NCI-H146 treated with DMSO at 0.1 percent for 48 hours (cell line): ENCODE measurements around the gene GABRB1.

Experiments
- DNase-seq: peaks from one replicate; lab custom pipeline; 2025; ENCODE audit not compliant: unreplicated experiment; lab: John Stamatoyannopoulos, UW

The GABRB1 gene

GRCh38 chr4:47045261-47045660, 13.9 kb downstream of the GABRB1 start:
- DNase-seq = no peak

GRCh38 chr4:47049347-47049746, 18.0 kb downstream of the GABRB1 start:
- DNase-seq = no peak

DNA sequence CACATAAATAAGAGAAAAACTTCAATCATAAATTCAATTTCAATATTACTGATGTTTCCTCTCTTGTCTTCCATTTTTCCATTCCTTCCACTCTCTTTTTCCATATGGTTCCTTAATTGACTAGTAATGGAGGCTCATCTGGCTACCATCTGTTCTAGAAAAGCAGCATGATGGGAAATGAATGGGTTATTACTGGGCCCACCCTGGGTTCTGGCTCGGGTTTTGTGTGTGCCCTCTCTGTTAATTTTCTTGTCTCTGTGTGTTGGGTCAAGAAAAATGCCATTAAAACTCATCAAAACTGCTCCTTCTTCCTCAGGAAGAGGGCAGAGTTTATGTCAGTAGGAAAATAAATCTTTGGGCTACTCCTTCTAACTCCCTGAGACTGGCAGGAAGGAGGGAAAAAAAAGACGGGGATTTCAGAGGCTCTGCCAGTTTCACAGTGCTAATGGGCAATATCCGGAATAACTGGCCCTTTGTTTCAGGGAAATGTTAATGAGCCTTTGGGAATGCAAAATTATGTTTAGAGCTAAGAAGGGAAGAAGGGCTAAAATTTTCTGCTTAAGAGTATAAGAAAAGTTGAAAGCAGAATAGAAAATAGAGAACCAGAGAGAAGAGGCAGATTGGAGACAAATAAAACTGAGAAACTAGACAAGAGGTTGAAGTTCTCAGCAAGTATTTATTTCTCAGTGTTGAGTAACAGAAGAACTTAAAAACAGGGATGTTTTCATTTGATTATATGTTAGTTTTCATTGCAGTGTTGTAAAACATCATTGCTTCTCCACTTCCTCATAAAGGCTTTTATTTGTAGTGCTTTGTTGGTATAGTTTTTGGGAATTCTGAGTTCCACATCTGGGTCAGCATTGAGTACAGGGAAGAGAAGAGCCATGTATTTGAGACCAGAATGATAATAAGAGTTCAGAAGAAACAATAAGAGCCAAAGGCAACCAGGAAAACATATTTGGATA, 19.7 kb downstream of the GABRB1 start:
- DNase-seq = no peak

GRCh38 chr4:47053485-47053884, 22.1 kb downstream of the GABRB1 start:
- no peak for DNase-seq

- DNase-seq = no peak
Observed at GRCh38 chr4:47054130-47054529, 22.8 kb downstream of the GABRB1 start.

DNA sequence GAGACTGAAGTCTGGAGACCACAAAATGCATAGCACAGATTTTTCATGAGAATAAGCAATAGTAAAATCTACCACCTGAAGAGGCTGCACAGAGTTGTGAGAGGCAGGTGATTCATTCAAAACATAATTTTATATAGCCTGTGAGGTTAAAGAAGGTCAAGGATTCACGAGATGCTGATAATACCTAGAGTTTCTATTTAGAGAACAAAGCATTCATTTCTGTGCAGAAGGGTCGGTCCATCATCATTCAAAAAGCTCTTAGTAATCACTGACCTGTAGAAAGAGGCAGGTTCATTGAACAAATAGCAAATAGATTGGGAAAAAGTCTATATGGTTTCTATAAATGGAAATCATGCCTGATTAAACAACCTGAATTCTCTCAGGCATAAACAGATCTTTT, 26.6 kb downstream of the GABRB1 start:
- DNase-seq = no peak

GRCh38 chr4:47060561-47060960, 29.2 kb downstream of the GABRB1 start:
- no peak for DNase-seq

DNA sequence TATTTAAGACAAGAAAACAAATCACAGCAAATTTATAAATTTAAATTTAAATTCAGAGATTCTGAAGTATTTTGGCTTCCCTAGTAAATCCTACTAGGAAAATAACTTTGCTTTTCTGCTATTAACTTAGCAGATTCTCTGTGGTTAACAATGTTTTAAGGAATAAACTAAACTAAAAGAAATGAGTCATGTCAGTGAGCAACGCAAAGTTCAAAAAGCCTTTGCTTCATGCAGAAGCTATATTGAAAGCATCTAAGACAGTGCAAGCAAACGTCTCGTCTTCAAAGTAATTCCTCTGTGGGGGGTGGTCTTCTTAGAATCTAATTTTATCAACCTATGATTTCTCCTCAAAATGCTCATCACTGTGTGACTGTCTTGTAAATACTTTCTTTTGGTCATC, 30.1 kb downstream of the GABRB1 start:
- no peak for DNase-seq

- no peak for DNase-seq
Observed at GRCh38 chr4:47065051-47065481, 33.7 kb downstream of the GABRB1 start.

GRCh38 chr4:47068986-47069385, 37.6 kb downstream of the GABRB1 start:
- no peak for DNase-seq

- DNase-seq = no peak
Observed at GRCh38 chr4:47071901-47072341, 40.6 kb downstream of the GABRB1 start.

DNA sequence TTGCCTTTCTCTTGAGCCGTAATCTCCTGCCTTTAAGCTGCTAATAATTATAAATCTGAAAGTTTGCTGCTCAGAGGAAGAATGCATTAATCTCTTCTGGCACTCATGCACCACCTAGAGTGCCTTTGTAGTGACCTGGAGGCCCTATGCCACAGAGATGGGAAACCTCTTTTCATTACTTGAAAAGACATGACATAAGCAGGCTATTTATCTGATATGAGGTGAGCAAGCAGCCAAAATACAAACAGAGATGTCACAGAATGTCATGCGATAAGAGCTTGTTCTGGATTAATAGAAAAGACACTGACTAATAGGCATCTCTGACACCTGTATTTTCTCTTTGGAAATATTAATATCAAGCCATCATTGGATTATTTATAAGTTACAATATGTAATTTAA, 42.3 kb downstream of the GABRB1 start:
- DNase-seq = no peak

- no peak for DNase-seq
Observed at GRCh38 chr4:47074816-47075215, 43.4 kb downstream of the GABRB1 start.

DNA sequence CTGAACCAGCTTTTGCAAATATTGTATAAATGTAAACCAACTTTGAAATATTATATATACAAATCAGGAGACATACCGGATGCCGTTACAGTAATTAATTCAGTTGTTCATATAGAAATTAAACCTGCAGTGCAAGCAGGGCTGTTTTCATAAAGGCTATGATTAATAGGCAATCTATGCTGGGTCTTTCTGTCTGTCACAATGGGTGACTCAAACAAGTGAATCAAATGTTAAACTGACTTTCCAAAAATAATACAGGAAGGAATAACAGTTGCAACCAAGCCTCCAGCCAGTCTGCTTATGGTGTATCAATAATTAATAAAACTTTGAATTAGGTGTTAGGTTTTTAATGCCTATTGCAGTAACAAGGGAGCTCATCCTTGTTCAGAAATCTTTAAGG, 43.9 kb downstream of the GABRB1 start:
- no peak for DNase-seq

- no peak for DNase-seq
Observed at GRCh38 chr4:47075919-47076318, 44.6 kb downstream of the GABRB1 start.

- DNase-seq = no peak
Observed at GRCh38 chr4:47084111-47084510, 52.7 kb downstream of the GABRB1 start.

DNA sequence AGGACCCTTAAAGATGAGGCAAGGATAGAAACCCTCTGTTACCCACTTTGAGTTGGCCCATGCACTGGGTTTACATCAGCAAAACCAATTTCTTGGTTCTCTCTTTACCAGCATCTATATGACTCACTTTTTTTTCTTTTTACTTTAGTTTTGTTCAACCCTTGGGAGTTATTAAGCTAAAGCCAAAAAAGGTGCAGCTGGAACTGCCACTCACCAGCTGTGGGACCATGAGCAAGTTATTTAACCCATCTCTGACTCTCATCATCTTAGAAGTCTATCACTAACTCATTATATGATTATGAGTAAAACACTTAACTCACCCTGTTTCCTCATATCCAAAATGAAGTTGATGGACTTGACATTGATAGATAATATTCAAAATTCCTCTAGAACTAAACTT, 53.4 kb downstream of the GABRB1 start:
- DNase-seq = no peak

- DNase-seq = no peak
Observed at GRCh38 chr4:47088298-47088697, 56.9 kb downstream of the GABRB1 start.

GRCh38 chr4:47095884-47096283, 64.5 kb downstream of the GABRB1 start:
- no peak for DNase-seq

- DNase-seq = no peak
Observed at GRCh38 chr4:47101453-47101852, 70.1 kb downstream of the GABRB1 start.

- no peak for DNase-seq
Observed at GRCh38 chr4:47104986-47105385, 73.6 kb downstream of the GABRB1 start.

DNA sequence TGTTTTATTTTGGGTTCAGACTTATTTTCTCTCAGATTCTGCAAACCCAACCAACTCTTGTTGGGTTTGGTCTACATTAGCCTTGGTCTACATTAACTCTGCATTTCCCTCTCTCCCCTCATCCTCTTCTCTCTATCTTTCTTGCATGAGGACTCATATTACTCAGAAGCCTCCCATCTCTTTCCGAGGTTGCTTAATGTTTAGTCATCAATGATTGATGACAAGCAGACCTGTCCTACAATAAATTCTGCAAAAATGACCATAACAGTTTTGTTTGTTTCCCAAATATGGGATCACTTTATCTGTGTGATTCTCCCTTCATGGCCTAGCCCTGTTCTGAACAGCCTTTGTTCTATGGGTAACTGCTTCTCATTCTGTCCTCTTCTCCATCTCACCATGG, 75.2 kb downstream of the GABRB1 start:
- DNase-seq = no peak

- DNase-seq = no peak
Observed at GRCh38 chr4:47109379-47109778, 78.0 kb downstream of the GABRB1 start.
